Thyroid gland (tissue), 4 donors: Measurements from ENCODE around the gene NT5C2. TPM values are rescaled to one million over a fixed set of nuclear protein-coding genes. Genes with fewer than 3 reads are reported as not detected.
"Not testable (repeated sequence)": the region's sequence is repeated elsewhere in the genome, so short reads cannot be mapped to it uniquely, and the experiment has no call there.

Experiments
- DNase-seq, 2 donors: peaks; one replicate each; pipeline ENCODE4 v3.0.0-alpha.2; 2019
- H3K27ac ChIP-seq, 3 donors: fragments of 200-600 bp; sonication (generic); 1 replicate in 2 of 3; 2 replicates in 1 of 3; pipeline ENCODE4 v1.5.1; 2016 to 2019; ENCODE audit warnings: mild to moderate bottlenecking in 1 of 3, moderate library complexity in 1 of 3
- H3K27me3 ChIP-seq: fragments of 200-600 bp; sonication (generic); one replicate; pipeline ENCODE4 v1.5.1; 2019
- H3K36me3 ChIP-seq, 2 donors: fragments of 200-600 bp; sonication (generic); one replicate each; pipeline ENCODE4 v1.5.1; 2016 to 2019
- H3K4me1 ChIP-seq, 2 donors: fragments of 200-600 bp; sonication (generic); one replicate each; pipeline ENCODE4 v1.5.1; 2017 to 2019
- H3K4me3 ChIP-seq, 3 donors: fragments of 200-600 bp; sonication (generic); replicated peaks in 1 of 3; 1 replicate in 2 of 3; 2 replicates in 1 of 3; pipeline ENCODE4 v1.5.1; 2016; ENCODE audit warnings: mild to moderate bottlenecking in 1 of 3
- H3K9me3 ChIP-seq: fragments of 200-600 bp; sonication (generic); one replicate; pipeline ENCODE4 v1.5.1; 2017
- POLR2A ChIP-seq, 2 donors: fragments of 450-650 bp; IDR thresholded peaks; one replicate each; pipeline ENCODE4 v1.6.1; 2017; ENCODE audit warnings: antibody characterized with exemption in 2 of 2, mild to moderate bottlenecking in 2 of 2, moderate library complexity in 1 of 2
- WGBS, 2 donors: methylation state at CpG; one replicate each; pipeline ENCODE4 v1.1.5; 2017; 5-methylcytosine and 5-hydroxymethylcytosine counted together
- intact Hi-C: fragments of 100-400 bp; cut with DNase I; formaldehyde crosslinking; loops from one replicate; pipeline ENCODE4 v1.15.1; 2023
- total RNA-seq, 4 donors: library from RNA; depleted of rRNA; stranded (reverse); fragments of >200 nt; gene quantifications; one replicate each; pipeline ENCODE4 v1.2.3, GENCODE V29; 2016
- TF ChIP-seq, protein P1 (sequence below), 6 experiments: fragments of 200-600 bp in 3 of 6; fragments of 450-650 bp in 3 of 6; sonication (generic) in 3 of 6; IDR thresholded peaks; one replicate each; pipeline ENCODE4 v1.5.1; 2016 to 2019; ENCODE audit warnings: antibody characterized with exemption in 6 of 6, mild to moderate bottlenecking in 2 of 6, inconsistent platforms in 1 of 6, moderate library complexity in 1 of 6

NT5C2 gene
- total RNA-seq, 4 donors from 2014 or later = 194 to 238 (median 214) TPM

DNA sequence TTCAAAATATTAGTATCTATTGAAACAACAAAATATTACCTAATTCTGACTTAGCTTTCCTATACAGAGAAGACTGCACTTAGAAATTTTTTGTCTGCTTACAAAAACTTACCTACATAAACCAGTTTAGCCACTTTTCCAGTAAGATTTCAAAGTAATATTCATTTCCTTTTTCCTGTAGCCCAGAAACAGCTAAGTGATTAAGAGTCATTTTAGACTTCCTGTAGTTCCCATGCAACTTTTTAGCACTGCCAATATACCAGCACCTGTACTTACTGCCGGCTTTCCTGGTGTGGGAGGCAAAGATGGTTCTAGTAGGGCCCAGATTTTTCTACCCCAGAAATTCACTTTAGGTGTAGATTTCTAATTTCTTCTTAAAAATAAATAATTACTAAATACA is 21.8 kb downstream of the NT5C2 start:
- Histone ChIP-seq H3K36me3 (peaks cover 28 to 50% of the 10 kb centered on the region in 2 donors), H3K4me3 (no peak overlapping the region), H3K27ac (peak overlapping the region in 2 of 3 donors; percentile 64 to 82), H3K9me3 (no peaks in the 10 kb centered on the region), H3K27me3 (no peaks in the 10 kb centered on the region), H3K4me1 (peaks cover 7 to 15% of the 10 kb centered on the region in 2 donors)
- TF ChIP-seq POLR2A (IDR thresholded peaks at IDR 0.05) = no peak
- TF ChIP-seq, protein P1, sequence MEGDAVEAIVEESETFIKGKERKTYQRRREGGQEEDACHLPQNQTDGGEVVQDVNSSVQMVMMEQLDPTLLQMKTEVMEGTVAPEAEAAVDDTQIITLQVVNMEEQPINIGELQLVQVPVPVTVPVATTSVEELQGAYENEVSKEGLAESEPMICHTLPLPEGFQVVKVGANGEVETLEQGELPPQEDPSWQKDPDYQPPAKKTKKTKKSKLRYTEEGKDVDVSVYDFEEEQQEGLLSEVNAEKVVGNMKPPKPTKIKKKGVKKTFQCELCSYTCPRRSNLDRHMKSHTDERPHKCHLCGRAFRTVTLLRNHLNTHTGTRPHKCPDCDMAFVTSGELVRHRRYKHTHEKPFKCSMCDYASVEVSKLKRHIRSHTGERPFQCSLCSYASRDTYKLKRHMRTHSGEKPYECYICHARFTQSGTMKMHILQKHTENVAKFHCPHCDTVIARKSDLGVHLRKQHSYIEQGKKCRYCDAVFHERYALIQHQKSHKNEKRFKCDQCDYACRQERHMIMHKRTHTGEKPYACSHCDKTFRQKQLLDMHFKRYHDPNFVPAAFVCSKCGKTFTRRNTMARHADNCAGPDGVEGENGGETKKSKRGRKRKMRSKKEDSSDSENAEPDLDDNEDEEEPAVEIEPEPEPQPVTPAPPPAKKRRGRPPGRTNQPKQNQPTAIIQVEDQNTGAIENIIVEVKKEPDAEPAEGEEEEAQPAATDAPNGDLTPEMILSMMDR (IDR thresholded peaks at IDR 0.05) = no peak
- WGBS, 2 donors = 33 to 39% methylated on average over 1 of the region's 1 CpG
- DNase-seq = no peak
- intact Hi-C loops = no loop called here

DNA sequence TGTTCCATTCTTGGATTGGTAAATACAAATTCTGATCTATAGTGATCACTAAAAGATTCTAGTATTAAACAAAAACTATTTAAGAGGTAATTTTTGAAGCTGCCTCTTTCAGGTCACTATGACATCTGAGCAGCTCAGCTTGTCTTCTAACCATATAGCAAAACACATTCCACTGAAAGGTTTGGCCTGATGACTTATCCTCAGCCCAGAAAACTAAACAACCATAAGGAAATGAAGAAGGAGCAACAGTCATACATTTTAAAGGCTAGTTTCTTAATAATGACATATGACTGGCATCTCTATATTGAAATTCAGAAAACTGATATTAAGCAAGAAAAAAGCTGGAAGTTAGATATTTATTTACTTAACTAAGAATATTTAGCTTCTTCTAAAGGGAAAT is 24.6 kb downstream of the NT5C2 start:
- intact Hi-C loops = no loop called here
- H3K36me3 ChIP-seq = peaks cover 19 to 31% of the 10 kb centered on the region in 2 donors
- H3K27ac ChIP-seq = no peak overlapping the region

DNA sequence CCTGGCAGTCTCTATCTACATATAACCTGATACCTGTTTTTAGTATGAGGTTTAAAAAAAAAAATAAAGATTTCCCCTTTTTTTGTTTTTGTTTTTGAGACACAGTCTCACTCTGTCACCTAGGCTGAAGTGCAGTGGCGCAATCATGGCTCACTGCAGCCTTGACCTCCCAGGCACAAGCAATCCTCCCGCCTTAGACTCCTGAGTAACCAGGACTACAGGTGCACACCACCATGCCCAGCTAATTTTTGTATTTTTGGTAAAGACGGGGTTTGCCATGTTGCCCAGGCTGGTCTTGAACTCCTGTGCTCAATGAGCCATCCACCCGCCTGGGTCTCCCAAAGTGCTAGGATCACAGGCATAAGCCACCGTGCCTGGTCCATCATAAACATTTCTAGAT is 25.5 kb downstream of the NT5C2 start:
- H3K27ac ChIP-seq, H3K4me3 ChIP-seq, H3K9me3 ChIP-seq, intact Hi-C loops, H3K27me3 ChIP-seq, DNase-seq, H3K4me1 ChIP-seq: not testable (repeated sequence)
- WGBS, 2 donors = 94 to 99% methylated on average over 5 of the region's 5 CpGs
- H3K36me3 ChIP-seq = peaks cover 10 to 28% of the 10 kb centered on the region in 2 donors

More for the DNA sequence above, 24.6 kb downstream of the NT5C2 start:
- no peaks in the 10 kb centered on the region for H3K9me3 ChIP-seq
- H3K4me3 ChIP-seq = no peak overlapping the region
- H3K27me3 ChIP-seq = no peaks in the 10 kb centered on the region
- peaks cover 7 to 9% of the 10 kb centered on the region in 2 donors for H3K4me1 ChIP-seq
- DNase-seq = no peak
- TF ChIP-seq, protein P1 (IDR thresholded peaks at IDR 0.05) = no peak
- TF ChIP-seq POLR2A (IDR thresholded peaks at IDR 0.05) = no peak

DNA sequence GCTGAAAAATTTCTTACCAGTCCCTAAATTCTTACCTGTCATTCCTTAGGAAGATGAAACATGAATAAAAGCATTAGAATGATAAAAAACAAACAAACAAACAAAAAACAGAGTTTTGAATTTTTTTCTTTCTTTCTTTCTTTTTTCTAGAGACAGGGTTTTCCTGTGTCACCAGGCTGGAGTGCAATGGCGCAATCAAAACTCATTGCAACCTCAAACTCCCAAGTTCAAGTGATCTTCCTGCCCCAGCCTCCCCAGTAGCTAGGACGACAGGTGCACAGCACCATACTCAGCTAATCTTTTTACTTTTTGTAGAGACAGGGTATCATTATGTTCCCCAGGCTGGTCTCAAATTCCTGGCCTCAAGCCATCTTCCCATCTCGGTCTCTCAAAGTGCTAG is 26.5 kb downstream of the NT5C2 start:
- no peaks in the 10 kb centered on the region for H3K27me3 ChIP-seq
- H3K4me3 ChIP-seq = no peak overlapping the region
- TF ChIP-seq, protein P1 (IDR thresholded peaks at IDR 0.05) = no peak
- TF ChIP-seq POLR2A (IDR thresholded peaks at IDR 0.05) = no peak
- H3K9me3 ChIP-seq = no peaks in the 10 kb centered on the region
- no peak overlapping the region for H3K27ac ChIP-seq
- H3K4me1 ChIP-seq = peaks cover 3 to 4% of the 10 kb centered on the region in 2 donors
- peaks cover 2 to 28% of the 10 kb centered on the region in 2 donors for H3K36me3 ChIP-seq
- WGBS, 2 donors = 94 to 95% methylated on average over 3 of the region's 3 CpGs
- intact Hi-C loops = no loop called here
- DNase-seq = no peak

GRCh38 chr10:103163766-103164403 is 29.2 kb downstream of the NT5C2 start:
- H3K4me3 ChIP-seq, H3K4me1 ChIP-seq, H3K27ac ChIP-seq, DNase-seq, intact Hi-C loops, H3K36me3 ChIP-seq, H3K9me3 ChIP-seq, H3K27me3 ChIP-seq: not testable (repeated sequence)
- WGBS, 2 donors = 95 to 96% methylated on average over 9 of the region's 9 CpGs

- WGBS, 2 donors = 89 to 95% methylated on average over 1 of the region's 1 CpG
- Histone ChIP-seq H3K4me1 (peaks cover 21 to 32% of the 10 kb centered on the region in 2 donors), H3K9me3 (no peaks in the 10 kb centered on the region), H3K27ac (no peak overlapping the region), H3K36me3 (peaks cover 0 to 4% of the 10 kb centered on the region in 2 donors), H3K27me3 (no peaks in the 10 kb centered on the region), H3K4me3 (no peak overlapping the region)
- intact Hi-C loops = no loop called here
- DNase-seq = no peak
- TF ChIP-seq, protein P1 (IDR thresholded peaks at IDR 0.05) = no peak
- no peak for TF ChIP-seq POLR2A (IDR thresholded peaks at IDR 0.05)
Measured at GRCh38 chr10:103157246-103157645, 35.8 kb downstream of the NT5C2 start.
